ENCODE results near the gene CCR5AS.
"Not testable (repeated sequence)": the region's sequence is repeated elsewhere in the genome, so short reads cannot be mapped to it uniquely, and the experiment has no call there.

CCR5AS gene

GRCh38 chr3:46353090-46353489 lies 53.8 kb downstream of the CCR5AS start:
- DNase-seq, result no peak

GRCh38 chr3:46351646-46352045 lies 55.2 kb downstream of the CCR5AS start:
- DNase-seq, result no peak

DNA sequence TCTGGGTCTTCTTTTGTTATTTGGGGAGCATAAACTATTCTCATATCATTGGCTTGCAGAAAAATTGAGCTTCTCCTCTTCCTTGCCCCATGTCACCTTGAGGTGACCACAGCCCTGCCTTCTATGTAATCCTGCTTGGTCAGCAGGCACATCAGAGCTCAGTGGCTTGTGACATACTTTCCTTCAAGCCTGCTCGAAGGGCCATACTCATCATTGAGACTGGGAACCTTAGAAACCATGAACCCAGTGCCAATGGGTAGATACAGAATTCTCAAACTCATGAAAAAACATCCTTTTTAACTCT lies 56.7 kb downstream of the CCR5AS start:
- no peak for DNase-seq

DNA sequence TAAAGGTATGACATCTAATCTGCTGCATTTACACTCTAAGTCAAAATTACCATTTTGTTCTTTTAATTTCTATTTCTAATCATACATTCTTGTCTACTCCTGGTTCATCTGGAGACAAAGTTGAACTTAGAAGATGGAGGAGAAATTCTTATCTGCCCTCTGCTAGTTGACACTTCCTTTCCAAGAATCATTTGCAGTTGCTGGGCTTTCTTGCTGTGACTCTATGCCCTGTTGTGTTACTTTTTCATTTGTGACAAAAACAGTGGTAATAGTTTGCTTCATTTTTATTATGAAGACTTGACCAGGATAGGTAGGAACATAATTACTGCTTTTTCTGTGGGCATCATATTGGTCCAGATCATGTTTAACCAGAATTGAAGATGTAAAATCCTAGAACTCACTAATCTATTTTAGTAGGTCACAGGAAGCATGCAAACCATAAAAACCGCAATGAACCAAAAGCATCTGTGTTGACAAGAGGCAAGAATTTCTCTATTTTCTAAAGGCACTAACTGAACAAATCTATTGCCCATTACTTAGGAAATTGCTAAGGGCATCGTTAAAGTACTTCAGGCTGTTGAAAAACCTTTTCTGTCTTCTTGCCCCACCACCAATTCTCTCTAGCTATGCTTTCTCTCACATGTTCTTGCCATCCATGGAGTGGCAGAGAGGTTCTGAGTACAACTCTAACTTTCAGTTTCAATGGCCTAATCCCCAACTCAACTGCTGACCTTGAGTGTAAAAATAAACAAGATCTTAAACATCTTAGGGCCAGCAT lies 57.2 kb downstream of the CCR5AS start:
- DNase-seq, result no peak

- DNase-seq, result no peak
Observed at GRCh38 chr3:46348823-46349482, 57.9 kb downstream of the CCR5AS start.

DNA sequence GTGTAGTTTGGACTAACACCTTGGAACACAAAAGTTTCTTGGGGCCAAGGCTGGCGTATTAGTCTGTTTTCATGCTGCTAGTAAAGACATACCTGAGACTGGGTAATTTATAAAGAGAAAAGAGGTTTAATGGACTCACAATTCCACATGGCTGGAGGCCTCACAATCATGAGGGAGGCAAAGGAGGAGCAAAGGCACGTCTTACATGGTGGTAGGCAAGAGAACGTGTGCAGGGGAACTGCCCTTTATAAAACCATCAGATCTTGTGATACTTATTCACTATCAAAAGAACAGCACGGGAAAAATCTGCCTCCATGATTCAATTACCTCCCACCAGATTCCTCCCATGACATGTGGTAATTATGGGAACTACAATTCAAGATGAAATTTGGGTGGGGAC lies 62.4 kb downstream of the CCR5AS start:
- DNase-seq, result no peak

GRCh38 chr3:46338840-46339239 lies 68.0 kb downstream of the CCR5AS start:
- DNase-seq, result no peak

- DNase-seq, result no peak
Observed at GRCh38 chr3:46337911-46338310, 69.0 kb downstream of the CCR5AS start.

- no peak for DNase-seq
Observed at GRCh38 chr3:46335541-46335940, 71.3 kb downstream of the CCR5AS start.

DNA sequence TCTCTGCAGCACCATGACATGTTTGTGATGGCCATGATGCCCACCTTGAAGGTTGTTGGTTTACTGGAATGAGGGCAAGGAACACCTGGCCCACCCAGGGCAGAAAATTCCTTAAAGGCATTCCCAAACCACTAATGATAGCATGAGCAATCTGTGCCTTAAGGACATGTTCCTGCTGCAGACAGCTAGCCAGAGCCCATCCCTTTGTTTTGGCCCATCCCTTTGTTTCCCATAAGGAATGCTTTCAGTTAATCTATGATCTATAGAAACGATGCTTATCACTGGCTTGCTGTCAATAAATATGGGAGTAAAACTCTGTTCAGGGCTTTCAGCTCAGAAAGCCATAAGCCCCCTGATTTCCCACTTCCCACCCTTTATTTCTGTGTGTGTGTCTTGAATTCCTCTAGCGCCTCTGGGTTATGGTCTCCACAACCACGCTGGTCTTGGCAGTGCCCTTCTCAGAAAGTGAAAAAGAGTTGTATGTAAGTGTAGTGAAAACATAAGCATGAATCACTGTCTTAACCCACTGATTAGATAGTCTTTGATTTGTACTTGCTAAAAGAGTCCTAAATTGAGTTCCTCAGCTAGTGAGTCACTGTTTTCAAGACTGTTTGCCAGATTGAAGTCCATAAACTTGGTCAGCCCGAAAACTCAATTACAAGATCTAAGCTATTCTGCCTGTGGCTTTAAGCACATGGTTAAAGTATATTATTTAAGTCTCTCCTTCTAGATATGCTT lies 72.0 kb downstream of the CCR5AS start:
- DNase-seq, result no peak

GRCh38 chr3:46330676-46331075 lies 76.2 kb downstream of the CCR5AS start:
- DNase-seq, result not testable (repeated sequence)

DNA sequence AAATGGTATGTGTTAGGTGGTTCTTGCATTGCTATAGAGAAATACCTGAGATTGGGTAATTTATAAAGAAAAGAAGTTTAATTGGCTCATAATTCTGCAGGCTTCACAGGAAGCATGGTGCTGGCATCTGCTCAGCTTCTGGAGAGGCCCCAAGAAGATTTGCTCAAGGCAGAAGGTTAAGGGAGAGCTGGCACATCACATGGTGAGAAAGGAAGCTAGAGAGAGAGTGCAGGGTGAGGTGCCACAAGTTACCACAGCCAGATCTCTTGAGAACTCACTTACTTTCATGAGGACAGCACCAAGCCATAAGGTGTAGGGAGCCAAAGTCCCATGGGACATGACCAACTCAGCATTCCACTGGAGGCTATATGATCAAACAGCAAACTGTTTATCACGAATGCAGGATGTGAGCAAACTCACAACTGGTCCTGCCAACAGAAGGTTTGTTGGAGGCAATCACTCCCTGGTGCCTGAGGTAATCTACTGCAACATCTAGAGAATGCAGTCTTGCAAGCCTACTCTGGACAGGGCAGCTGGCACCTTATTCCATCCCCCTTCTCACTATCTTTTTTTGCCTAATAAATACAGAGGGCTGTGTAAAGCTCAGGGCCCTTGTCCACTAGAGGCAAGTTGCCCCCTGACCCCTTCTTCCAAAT lies 81.1 kb downstream of the CCR5AS start:
- no peak for DNase-seq

DNA sequence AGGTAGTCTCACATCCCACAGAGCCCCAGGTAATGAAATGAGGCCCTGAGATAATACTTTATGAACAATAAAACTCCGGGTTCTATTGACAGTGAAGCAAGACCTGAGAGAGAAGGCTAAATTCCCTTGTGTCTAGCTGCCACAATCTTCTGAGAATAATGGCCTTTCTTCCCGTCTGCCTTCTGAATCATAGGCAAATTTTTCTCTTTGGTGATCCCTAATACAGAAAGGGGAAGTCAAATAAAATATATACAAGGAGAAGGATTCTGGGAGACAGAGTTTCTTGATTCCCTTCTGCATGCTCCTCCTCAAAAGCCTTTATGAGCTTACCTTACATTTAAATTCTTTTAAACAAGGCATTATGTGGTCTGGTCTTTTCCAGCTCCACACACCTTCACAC lies 82.8 kb downstream of the CCR5AS start:
- DNase-seq, result no peak

GRCh38 chr3:46321461-46322104 lies 85.3 kb downstream of the CCR5AS start:
- DNase-seq, result no peak

DNA sequence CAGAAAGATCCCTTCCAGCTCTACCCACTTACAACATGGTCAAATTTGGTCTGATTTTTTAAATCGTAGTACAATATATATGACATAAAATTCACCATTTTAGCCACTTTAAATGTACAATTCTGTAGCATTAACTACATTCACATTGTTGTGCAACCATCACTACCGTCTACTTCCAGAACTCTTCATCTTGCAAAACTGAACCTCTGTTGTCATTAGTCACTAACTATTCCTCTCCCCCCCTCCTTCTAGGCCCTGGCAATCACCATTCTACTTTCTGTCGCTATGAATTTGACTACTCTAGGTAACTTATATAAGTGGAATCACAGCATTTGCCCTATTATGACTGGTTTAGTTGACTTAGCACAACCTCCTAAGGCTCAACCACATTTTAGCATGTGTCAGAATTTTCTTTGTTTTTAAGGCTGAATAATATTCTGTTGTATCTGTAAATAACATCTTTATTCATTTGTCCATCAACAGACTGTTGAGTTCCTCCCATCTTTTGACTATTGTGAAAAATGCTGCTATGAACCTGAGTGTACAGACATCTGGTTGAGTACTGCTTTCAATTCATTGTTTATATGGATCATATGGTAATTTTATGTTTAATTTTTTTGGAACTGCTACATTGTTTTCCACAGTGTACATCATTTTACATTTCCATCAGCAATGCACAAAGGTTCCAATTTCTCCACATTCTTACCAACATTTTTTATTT lies 88.5 kb downstream of the CCR5AS start:
- no peak for DNase-seq

DNA sequence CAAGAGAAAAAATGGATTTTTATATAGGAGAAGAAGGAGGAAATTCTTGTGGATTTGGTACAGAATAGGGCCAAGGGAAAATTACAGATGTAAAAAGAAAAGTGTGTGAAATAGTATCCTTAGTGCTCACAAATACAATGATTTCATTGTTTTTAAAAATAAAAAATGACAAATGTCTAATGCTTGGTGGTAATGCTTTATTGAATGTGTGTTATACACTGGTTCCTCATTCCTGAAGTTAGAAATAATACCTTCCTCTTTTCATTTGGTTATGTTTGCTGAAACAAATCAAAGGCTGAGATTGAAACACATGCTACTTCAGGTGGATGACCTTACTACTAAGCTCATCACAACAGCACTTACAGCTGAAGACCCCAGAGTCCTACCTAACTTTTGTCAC lies 90.7 kb downstream of the CCR5AS start:
- no peak for DNase-seq

DNA sequence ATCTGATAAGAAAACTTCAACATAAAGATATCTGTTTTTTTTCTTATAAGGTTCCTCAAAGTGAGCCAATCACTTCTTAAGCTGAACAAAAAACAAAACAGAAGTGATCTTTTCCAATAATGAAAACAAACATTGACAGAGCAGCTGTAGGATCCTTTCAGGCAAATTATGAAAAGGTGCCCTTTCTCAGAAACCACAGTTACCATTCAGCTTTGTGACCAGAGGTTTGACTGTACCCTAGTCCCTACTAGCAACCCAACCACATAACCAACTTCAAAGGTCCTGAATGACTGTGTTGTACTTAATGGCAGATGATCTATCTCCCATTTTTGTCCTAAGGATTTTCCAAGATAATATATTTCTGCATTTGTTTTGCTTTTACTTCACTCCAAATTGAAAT lies 92.3 kb downstream of the CCR5AS start:
- DNase-seq, result no peak
